RKO (cell line): ENCODE measurements around the gene NFKB1.
"Not testable (repeated sequence)": the region's sequence is repeated elsewhere in the genome, so short reads cannot be mapped to it uniquely, and the experiment has no call there.

ENCODE experiments used
- DNase-seq: peaks from one replicate; pipeline ENCODE4 v3.0.0-alpha.2; 2016; ENCODE audit warnings: low spot score

Gene NFKB1

DNA sequence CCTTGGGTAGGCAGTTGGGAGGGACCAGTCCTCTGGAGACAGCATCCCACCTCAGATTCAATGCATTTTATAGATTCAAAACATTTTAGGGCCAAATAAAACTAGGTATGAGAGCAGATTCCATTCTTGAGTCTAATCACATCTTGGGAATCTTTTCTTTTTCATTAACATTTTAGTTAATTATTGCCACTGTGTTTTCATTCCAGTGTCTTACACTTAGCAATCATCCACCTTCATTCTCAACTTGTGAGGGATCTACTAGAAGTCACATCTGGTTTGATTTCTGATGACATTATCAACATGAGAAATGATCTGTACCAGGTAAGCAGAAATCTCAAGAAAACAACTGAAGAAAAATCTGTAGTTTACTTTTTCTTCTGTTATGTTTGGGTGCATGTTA, 99.5 kb downstream of the NFKB1 start:
- no peak for DNase-seq

DNA sequence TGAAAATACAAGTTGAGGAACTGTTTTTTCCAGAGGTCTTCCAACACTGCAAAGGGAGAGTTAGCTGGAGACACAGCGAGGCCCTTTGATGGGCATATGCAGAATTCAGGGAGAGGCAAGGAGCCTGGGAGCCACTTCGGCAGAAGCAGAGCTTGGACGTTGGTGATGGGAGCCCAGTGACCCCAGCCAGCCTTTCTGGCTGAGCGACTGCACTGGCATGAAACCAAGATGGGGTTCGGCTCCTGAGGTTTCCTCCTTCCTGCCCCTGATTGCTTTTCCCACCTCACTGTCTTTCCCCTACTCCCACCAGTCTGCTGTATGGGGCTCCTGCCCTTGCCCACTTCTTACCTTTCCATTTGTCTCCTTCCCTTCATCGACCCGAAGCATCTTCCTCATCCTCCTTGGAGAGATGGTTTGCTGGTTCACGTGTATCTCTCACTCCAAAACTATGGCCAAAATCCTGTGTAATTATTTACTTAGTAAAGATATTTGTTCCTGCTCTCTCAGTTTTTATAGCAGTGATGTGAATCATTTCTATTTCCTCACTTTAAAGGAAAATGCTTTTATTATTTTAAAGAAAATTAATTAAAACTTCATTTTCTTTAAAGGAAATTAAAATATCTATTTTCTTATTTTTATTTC, 100.5 kb downstream of the NFKB1 start:
- no peak for DNase-seq

DNA sequence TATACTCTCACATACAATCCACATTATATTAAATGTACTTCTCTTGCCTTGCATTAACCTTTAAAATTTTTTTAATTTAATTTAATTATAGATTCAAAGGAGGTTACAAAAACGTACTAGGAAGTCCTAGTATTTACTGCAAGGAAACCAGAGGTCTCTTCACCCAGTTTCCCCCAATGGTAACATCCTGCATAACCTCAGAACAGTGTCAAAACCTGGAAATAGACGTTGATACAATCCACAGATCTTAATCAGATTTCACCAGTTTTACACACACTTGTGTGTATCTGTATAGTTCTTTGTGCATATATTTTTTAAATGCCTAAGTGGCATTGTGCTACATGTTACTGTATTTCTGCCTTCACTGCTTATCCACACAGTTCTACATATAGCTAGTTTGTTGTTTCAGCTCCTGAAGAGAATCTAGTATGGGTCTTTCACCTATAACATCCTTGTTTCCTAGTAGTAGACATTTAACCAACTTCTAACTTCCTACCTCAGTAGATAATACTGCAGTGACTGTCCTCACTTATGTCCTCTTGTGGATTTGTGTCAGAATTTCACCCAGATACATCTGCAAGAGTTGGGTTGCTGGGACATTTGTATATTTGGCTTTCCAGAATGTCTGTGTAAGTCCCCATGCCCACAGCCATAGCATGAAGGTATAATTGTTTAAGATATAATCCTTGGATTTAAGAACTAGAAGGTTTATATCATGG, 103.2 kb downstream of the NFKB1 start:
- peak; percentile 24 for DNase-seq

DNA sequence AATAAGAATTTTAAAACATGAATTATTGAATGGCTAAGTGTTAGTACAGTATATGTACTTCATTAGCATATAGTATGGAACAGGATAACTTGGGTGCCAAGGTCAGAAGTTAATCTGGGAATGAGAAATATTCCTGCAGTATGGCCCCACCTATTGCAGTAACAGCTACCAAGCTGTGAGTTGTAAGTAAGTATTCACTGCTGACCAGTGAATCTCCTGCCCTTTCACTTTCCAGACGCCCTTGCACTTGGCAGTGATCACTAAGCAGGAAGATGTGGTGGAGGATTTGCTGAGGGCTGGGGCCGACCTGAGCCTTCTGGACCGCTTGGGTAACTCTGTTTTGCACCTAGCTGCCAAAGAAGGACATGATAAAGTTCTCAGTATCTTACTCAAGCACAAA, 105.1 kb downstream of the NFKB1 start:
- no peak for DNase-seq

DNA sequence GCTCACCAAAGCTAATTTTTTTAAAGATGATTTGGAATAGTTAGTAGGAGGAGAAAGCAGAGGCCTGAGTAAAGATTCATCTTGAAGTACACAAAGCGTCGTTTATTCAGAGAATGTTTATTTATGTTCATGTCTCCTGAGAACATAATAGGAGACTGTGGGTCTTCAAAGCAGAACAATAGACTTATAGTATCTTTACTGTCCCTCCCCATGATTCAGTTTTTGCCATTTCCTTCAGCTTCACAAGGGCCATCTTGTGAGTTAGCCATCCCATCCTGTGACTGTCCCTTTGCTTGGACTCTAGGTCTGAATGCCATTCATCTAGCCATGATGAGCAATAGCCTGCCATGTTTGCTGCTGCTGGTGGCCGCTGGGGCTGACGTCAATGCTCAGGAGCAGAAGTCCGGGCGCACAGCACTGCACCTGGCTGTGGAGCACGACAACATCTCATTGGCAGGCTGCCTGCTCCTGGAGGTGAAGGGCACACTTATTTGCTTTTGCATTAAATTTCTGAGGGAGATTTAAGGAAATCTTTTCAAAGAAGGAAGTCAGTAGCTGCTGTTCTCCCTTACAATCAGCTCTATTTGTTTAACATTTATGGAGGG, 105.8 kb downstream of the NFKB1 start:
- DNase-seq, result no peak

DNA sequence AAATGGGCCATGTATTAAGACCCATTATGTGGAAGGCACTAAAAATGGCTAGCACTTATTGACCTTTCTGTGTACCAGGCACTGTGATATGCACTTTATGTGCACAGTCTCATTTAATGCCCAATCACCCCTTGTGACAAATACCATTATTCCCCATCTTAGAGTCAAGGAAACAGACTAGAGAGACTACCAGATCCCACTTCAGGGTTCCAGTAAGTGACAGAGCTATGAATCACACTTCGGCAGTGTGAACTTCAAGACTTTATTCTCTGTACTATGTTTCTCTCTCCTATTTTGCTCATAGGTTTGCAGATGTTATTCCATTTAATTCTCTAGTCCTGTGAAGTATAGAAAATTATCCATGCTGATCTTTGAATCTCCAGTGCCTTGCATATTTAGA, 107.0 kb downstream of the NFKB1 start:
- DNase-seq, result peak; percentile 37

DNA sequence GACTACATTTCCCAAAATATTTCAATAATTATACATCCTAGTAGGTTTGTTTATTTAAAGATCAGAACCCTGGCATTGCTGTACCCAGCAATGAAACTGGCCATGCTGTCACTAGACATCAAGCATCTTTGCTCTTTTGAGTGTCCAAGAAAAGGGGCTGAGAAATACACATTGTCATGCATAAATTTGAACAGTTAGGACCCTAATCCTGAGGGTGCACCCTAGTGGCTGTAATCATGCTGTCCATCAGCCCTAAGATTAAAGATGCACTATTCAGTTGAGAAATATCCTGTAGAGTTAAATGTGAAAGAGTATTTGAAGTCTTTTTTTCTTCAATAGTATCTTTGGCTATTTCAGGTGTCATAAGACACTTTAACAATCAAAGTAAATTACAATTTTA, 108.8 kb downstream of the NFKB1 start:
- DNase-seq, result peak; percentile 34

DNA sequence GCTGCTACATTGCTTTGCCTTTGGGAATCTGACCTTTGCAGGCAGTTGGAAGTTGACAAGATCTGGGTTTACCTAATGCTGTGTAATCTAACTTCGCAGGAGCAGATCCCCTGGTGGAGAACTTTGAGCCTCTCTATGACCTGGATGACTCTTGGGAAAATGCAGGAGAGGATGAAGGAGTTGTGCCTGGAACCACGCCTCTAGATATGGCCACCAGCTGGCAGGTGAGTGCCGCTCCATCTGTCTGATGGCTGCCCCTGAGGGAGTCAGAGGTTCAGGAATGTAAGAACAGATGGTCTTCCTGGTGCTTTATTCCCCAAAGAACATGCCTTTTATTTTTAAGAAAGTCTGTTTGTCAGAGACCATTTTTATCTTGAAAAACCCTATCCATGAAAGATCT, 109.3 kb downstream of the NFKB1 start:
- no peak for DNase-seq

DNA sequence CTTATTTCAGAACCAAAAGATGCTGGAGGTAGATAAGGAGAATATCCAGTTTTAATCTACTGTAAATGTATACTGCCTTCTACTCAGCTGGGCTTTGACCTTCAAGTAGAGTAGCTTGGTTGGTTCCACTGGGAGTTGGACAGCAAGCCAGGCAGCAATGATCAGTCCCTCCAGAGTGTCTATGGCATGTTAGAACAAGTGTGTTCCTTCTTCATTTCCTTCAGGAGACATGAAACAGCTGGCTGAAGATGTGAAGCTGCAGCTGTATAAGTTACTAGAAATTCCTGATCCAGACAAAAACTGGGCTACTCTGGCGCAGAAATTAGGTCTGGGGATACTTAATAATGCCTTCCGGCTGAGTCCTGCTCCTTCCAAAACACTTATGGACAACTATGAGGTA, 111.1 kb downstream of the NFKB1 start:
- no peak for DNase-seq

DNA sequence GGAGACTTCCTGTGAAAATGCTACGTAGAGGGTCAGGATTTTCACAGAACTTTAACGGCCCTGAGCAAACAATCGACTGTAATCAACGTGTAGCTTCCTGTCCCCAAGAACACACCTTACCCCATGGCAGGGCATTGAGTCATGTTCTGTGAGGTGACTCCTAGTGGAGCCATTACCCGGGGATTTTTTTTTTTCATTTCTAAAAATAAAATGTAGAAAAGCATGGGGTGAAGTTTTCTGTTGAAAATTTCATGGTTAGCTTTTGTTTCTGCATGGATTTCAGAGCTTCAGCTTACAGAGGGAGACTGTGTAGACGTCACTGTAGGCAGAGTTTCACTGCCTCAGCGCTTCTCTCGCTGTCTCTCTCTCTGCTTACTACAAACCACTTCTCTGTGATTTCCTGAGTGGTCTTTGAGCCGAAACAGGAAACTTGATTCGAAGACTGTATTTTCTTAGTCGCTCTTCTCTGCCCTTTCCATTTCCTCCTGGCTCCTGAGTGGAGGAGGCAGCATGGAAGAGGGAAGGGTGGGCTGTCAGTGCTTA, 111.7 kb downstream of the NFKB1 start:
- no peak for DNase-seq

DNA sequence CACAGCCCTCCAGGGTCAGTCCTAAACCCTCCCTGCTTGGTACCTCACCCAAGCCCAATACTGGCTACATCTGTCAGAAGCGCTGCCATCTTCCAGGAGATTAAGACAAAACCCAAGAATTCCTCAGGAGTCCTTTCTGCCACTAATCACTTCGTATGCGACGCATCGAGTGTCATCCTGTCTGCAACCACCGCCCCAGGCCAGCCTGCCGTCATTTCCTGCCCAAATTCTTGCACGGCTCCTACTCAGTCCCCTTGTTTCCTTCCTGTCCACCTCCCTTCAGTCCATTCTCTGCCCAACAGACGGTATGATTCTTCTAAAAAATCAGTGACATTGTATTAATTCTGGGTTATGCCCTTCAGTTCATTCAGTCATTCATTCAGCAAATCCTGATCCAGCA, 113.6 kb downstream of the NFKB1 start:
- no peak for DNase-seq

DNA sequence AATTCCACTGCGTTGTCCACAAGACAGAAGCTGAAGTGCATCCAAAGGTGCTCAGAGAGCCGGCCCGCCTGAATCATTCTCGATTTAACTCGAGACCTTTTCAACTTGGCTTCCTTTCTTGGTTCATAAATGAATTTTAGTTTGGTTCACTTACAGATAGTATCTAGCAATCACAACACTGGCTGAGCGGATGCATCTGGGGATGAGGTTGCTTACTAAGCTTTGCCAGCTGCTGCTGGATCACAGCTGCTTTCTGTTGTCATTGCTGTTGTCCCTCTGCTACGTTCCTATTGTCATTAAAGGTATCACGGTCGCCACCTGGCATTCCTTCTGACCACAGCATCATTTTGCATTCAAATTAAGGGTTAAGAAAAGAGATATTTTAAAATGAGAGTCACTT, 115.5 kb downstream of the NFKB1 start:
- DNase-seq, result no peak

DNA sequence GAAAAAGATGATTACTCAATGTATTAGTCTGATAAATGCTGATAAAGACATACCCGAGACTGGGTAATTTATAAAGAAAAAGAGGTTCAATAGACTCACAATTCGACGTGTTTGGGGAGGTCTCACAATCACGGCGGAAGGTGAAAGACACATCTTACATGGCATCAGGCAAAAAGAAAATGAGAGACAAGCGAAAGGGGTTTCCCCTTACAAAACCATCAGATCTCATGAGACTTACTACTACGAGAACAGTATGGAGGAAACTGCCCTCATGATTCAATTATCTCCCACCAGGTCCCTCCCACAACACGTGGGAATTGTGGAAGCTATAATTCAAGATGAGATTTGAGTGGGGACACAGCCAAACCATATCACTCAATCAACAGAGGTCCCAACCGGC, 117.9 kb downstream of the NFKB1 start:
- DNase-seq, result not testable (repeated sequence)

DNA sequence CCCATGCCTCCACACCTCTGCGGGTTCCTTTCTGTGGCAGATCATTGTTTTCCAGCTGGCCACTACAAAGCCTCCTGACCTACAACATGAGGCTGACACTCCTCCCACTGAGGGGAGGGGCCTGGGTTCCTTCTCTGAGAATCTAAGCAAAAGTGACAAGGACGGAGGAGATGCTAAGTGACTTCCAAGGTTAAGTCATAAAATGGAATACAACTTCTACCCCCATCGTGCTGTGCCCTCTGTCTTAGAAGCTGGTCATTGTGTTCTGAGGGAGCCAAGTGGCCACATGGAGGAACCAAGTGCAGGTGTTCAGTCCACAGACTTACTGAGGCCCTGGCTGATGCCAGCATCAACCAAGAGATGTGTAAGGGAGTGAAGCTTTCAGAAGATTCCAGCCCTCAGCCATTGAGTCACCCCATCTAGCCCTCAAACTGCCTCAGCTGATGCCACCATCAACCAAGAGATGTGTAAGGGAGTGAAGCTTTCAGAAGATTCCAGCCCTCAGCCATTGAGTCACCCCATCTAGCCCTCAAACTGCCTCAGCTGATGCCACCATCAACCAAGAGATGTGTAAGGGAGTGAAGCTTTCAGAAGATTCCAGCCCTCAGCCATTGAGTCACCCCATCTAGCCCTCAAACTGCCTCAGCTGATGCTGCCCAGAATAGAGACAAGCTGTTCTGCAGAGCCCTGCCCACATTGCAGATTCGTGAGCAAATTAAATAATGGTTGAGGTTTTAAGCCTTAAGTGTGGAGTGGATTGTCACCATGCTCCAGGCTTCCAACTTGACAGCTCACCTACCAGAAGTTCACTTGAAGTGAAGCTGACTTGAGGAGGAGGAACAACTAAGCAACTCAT, 118.8 kb downstream of the NFKB1 start:
- DNase-seq, result not testable (repeated sequence)

DNA sequence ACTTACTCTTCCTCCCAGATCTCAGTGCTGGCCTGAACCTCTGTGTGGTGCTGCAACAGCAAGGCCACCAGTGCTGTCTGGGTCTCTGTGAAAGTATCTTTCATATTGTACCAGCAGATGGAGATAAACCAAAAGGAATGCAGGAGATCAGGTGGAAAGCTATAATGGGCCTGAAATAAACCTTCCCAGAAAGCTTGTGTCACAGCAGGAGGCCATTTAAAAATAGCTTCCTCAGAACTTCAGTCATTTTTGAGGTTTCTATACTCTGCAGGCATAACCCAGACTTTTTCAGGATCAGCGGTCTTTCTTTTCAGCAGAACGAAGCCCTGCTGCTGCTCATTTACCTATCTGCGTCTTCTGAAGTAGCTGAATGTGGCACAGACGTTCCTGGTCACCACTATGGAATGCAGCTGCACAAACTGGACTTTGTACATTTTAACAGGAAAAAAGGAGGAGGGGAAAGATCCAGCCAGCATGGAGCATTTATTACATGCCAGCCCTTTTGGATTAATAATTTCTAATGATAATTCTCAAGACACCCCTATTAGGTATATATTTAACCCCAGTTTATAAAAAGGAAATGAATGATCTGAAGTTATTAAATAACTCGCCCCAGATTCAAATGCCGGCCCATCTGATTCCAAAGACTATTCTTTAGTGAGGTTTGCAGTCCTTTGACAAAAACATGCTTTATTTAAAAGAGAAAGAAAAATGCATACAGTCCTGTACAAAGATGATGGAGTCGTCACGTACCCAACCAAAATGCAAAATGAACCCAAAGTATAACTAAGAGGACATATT, 119.7 kb downstream of the NFKB1 start:
- DNase-seq, result peak; percentile 85

DNA sequence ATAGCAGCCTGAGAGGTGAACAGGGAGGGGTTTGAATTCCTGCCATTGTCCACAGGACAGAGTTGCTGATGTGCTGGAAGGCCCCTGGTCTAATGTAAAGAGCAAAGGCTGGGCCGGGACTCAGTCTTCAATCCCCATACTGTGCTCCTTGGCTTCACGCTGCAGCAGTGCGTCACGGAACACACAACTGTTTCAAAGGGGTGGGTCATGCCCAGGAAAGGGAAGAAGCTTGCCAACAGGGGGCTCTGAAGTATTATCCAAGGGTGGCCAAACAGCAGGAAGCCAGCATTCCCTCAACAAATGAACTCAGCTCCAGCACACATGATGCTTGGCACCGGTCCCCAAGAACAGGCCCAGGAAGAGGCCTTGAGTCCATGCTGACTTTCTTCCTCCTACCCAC, 122.5 kb downstream of the NFKB1 start:
- peak; percentile 46 for DNase-seq

DNA sequence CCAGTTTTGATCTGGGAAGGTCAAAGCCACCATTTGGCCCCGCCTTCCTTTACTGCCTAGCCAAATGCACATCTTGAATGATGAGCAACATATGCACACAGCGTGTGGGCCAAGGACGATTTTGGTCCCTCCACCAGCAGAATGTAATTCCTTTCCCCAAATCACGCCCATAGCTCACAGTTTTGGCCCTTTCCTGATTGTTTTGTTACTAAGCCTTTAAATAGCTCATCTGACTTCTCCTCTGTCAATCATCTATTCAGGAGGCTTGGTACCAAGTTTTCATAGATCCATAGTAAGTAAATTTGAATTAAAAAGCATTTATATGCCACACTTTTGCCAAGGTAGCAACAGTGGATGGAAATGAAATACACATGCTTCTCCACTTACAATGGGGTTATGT, 123.3 kb downstream of the NFKB1 start:
- DNase-seq, result no peak

DNA sequence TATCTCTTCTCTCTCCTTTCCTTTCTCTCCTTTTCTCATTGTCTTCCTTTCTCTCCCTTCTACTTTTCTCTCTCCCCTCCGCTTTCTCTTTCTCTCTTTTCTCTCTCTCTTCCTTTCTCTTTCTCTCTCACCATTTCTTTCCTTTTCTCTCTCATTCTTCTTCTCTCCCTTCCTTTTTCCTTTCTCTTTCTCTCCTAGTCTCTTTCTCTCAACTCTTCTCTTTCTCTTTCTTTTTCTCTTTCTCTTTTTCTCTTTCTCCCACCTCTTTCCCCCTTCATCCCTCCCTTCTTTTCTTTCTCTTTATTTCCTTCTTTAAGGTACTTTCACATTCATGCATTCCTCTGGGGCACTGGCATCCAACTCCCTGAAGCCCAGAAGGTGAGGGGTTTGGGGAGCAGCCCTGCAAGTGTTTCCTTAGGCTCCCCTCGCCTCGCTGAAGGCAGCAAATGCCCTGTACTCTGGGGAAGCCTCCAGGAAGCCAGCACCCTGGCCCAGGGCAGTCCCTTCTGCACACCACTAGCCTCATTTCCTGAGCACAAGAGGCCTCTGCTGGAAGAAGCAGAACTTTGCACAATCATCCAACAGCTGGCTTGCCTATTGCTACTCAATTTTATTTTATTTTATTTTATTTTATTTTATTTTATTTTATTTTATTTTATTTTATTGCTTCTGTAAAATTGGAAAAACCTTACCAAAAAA, 124.2 kb downstream of the NFKB1 start:
- DNase-seq, result peak; percentile 58

DNA sequence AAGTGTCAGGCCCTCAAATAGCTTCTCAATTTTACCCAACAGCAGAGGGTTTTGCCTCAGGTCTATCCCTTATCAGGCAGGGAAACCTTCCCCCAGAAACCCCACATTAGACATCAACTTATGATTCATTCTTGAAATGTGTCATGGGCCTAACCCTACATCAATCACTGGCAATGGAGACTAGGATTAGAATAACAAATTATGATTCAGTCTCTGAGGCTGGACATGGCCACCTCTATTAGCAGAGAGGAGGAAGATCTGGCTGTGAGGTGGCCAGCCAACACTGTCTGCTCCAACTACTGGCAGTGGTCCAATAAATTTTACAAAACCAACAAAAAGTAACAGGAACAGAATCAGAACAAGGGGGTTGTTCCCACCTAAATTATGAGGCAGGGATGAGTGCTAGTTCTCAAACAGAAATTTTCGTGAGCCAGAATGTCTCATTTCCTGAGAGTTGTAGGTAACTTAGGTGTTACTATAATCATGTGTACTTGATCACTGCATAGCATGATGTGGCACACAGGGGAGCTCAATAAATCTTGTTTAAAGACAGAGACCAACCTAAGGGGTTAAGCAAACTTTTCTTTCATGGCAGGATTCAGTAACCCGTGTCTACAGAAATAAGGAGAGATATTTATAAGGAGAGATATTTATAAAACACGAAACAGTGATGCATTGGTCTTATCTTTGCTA, 126.8 kb downstream of the NFKB1 start:
- DNase-seq, result peak; percentile 92

DNA sequence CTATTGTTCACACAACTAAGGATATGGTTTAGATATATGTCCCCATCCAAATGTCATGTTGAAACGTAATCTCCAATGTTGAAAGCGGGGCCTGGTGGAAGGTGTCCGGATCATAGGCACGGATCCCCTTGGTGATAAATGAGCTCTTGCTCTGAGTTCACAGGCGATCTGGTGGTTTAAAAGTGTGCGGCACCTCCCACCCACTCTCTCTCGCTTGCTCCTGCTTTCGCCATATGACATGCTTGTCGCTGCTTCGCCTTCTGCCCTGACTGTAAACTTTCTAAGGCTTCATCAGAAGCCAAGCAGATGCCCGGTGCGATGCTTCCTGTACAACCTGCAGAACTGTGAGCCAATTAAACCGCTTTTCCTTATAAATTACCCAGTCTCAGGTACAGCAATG, 128.5 kb downstream of the NFKB1 start:
- DNase-seq, result no peak
